C4-2B (cell line): ENCODE measurements around the gene NPAS3.

Source experiments
- ZFX ChIP-seq: fragments of 450-650 bp; IDR thresholded peaks from 2 replicates; pipeline ENCODE4 v1.6.1; 2017
- TF ChIP-seq, protein P1 (sequence below): fragments of 450-650 bp; conservative IDR thresholded peaks from 2 replicates; pipeline ENCODE4 v1.5.1; 2017; ENCODE audit warnings: mild to moderate bottlenecking

DNA sequence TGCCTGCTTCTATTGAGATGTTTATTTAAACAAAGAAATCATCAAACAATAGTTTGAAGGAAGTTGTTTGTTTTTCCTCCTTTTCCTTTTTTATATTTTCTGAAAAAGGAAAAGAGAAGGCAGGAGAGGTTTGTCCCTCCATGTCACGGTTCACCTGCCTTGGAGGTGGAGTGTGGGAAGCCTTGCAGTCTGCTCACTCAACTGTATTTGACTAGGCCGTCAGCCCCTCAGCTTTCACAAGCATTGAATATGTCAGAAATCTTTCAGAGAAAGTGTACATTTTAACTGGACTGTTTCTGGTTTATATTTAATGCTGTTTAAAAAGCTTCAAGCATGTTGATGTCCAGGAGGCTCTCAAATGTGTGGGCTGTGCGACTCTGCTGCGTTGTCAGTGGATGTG is 370.4 kb downstream of the NPAS3 start:
- TF ChIP-seq, protein P1, sequence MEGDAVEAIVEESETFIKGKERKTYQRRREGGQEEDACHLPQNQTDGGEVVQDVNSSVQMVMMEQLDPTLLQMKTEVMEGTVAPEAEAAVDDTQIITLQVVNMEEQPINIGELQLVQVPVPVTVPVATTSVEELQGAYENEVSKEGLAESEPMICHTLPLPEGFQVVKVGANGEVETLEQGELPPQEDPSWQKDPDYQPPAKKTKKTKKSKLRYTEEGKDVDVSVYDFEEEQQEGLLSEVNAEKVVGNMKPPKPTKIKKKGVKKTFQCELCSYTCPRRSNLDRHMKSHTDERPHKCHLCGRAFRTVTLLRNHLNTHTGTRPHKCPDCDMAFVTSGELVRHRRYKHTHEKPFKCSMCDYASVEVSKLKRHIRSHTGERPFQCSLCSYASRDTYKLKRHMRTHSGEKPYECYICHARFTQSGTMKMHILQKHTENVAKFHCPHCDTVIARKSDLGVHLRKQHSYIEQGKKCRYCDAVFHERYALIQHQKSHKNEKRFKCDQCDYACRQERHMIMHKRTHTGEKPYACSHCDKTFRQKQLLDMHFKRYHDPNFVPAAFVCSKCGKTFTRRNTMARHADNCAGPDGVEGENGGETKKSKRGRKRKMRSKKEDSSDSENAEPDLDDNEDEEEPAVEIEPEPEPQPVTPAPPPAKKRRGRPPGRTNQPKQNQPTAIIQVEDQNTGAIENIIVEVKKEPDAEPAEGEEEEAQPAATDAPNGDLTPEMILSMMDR: no peak
- TF ChIP-seq ZFX: no peak
